NCI-H1105 (cell line): ENCODE measurements around the gene FZD1.
A peak's percentile ranks its signal among the peaks of the same experiment; 100 is the strongest.

Experiments used
- DNase-seq: peaks from one replicate; lab custom pipeline; 2025; lab: John Stamatoyannopoulos, UW

FZD1 gene

GRCh38 chr7:91264046-91264923, at the start of gene FZD1:
TSS of gene FZD1 (plus strand) at chr7:91264433. CDS start at chr7:91264881, 448 bp downstream.
- peak; percentile 97 for DNase-seq

GRCh38 chr7:91226411-91226810, 37.8 kb upstream of the FZD1 start:
- no peak for DNase-seq

- no peak for DNase-seq
These were observed 35.9 kb upstream of the FZD1 start for GRCh38 chr7:91228327-91228726.

DNA sequence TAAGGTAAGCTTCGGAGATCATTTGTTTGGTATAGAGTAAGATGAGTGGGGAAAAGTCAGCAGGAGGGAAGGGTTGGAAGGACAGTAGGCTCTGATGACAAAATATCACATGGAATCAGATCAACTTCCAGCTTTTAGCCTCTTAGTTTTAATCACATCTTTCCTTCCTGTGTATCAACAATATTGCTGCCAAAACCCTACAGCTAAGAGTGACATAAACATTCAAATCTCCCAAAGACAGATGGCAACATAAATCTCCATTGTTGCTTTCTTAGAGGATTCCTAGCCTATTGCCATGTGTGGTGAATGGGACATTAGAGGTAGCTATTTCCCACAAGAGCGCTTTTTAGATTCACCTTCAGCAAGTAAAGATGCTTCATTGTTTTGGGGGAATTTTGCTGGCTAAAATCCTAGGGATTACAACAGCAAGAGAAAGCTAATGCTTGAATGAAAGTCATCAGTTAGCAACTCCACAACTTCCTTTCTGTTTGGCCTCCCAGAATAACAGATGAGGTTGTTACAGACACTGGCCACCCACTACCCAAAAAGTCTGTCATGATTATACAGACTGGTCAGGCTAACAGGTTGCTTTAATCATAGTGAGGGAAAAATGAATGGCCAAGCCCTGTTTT, 35.2 kb upstream of the FZD1 start:
- DNase-seq: no peak

DNA sequence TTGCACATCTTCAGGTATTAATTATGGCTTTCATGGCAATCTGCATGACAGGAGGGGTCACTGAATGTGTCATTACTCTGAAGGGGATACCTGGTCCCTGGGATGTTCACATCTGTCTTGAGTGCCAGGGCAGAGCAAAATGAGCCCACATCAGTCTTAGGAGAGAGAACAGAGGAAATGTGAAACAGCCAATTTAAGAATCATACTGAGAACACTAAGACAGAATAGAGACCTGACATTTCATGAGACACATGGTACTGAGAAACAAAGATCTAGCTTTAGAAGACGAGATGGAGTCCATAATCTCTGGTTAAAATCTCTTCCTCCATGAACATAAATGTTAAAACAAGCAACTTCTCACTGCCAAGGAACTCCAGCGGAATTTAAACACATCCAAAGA, 34.1 kb upstream of the FZD1 start:
- no peak for DNase-seq

- DNase-seq: no peak
These were observed 33.7 kb upstream of the FZD1 start for GRCh38 chr7:91230503-91230902.

DNA sequence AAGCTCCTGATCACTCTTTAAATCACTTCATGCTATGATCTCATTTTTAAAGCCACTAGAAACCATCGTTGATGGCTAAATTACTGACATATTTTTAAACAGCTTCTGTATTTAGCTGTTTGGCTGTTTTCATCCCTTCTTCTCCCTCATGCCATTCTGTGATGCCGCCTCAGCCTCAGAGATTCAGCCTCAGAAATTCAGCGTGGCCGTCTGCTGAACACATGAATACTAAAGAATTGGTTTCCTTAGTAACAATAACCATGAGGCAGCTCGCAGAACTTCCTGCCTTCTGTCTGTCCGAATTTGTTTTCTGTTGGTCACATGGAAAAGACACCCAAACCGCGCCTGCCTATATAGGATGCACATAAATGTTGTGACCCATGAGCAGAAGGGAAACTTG, 31.0 kb upstream of the FZD1 start:
- no peak for DNase-seq

DNA sequence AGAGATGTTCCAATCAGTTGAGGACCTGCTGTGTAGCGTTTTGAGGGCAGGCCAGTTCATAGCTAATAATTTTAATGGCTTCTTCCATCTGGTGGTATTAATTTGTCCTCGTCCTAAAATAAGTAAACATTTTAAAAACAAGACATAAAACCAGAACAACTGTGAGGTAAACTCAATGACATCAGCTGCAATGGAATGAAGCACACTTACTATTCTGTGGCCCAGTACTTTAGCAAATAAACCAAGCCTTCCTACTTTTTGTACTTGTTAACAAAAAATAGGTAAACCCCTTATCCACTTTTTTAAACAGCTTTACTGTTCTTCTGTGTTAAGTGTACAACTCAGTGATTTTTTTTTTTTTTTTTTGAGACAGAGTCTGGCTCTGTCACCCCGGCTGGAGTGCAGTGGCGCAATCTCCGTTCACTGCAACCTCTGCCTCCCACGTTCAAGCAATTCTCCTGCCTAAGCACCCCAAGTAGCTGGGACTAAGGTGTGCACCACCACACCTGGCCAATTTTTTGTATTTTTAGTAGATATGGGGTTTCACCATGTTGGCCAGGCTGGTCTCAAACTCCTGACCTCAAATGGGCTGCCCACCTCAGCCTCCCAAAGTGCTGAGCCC, 28.9 kb upstream of the FZD1 start:
- DNase-seq: no peak

DNA sequence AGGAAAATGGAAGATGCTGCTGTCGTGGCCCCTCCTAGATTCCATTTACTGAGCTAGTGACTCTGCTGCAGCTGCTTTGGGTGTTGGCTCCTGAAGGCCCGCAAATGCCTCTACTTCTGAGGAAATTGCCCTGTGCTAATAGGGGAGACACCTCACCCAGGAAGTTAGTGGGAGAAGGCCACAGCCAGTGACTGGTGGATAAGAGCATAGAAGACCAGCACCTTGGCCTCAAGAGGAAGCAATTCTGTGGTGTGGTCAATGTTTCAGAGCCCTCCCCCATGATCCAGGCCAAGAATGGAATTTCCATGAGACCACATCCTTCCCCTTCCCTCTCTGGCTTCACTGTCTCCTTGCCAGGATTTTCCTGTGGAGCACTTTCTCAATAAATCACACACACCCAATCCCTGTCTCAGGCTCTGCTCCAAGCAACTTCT, 25.0 kb upstream of the FZD1 start:
- no peak for DNase-seq

GRCh38 chr7:91239772-91240171, 24.5 kb upstream of the FZD1 start:
- no peak for DNase-seq

DNA sequence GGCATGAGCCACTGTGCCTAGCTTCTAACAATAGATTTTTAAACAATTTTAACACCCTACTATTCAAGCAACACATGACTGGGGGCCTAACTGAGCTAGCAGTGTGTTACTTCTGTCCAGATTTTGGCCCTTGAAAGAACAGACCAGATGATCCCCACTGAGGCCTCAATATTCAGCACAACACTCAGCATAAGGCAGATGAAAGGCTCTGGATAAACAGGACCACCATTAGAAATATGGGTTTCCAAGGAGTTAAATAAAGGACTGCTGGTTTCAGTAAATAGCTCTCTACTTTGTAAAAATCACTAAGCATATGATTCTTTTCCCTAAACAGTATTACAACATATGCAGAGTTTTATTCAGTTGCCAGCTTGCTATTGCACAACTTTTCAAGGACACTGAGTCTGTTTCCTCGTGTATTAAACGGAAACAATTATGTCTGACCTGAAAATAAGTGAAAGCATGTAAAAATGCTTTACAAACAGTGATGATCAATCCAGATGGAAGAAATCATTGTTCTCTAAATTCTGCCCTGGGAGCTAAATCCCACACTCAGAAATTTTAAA, 23.8 kb upstream of the FZD1 start:
- DNase-seq: no peak

DNA sequence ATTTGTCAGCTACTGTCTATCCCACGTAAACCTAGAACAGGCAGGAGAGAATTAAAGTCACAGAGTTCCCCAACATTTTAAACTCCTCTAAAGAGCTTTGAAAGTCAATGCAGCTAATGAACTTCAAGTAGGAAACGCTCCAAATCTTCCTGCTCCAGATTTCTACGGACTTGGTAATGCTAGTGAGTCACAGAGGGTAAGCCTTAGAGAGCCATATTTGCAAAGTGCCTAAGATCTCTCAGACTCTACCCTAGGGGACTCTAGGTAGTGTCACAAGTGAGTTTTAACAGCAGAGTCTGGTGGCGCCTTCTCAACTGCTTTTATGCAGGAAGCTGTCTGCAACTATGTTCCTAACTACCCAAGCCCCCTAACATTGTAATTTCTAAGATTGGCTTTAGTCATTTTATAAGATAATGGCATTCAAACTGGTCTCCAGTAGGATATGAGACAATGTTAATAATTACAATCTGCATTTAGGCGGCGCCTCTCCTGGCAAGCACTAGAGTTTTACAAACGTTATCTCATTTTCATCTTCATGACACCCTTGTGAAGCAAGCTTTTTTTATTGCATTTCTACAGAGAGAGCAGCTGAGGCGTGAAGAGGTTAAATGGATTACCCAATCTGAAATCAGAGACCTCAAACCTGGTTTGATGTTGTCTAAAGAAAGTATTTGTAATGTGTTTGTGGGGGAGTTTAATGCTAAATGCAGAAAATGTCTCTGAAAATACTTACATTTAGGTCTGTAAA, 22.0 kb upstream of the FZD1 start:
- no peak for DNase-seq

- DNase-seq: no peak
These were observed 20.5 kb upstream of the FZD1 start for GRCh38 chr7:91243591-91244301.

DNA sequence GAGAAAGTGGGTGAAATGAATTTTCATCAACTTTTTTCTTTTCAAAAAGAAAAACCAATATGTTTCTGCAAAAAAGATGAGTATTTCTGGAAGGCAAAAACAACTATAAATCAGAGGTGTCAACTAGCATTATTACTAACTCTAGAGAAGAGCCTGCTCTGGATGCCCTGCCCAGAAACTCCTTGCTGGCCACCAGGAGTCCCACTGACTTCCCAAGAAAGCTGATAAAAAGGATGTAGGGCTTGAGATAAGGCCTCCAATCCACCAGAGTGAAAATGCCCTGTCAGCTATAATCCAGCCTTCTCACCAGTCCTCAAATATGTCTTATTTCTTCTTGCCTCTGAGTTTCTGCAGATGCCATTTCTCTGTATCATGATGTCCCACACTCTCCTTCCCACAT, 16.7 kb upstream of the FZD1 start:
- no peak for DNase-seq

DNA sequence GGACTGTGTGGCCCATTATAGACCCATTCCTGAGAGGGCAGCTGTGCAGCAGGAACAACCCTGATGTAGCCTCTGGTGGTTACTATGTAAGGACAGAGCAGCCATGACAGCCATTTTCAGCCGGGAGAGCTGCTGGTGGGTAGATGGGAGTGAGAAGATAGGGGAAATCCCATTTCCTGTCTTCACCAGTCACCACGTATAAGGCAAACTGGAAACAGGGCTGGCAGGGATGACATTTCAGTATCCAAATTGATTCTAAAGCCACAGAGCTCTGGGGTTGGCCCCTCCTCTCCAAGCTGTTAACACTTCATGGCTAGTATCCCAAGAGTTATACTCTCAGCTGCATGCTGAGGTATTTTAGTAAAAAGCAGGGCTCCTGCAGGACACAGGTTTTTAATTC, 15.2 kb upstream of the FZD1 start:
- DNase-seq: no peak

- DNase-seq: no peak
These were observed 14.6 kb upstream of the FZD1 start for GRCh38 chr7:91249506-91250233.

GRCh38 chr7:91250706-91251105, 13.5 kb upstream of the FZD1 start:
- DNase-seq: no peak

DNA sequence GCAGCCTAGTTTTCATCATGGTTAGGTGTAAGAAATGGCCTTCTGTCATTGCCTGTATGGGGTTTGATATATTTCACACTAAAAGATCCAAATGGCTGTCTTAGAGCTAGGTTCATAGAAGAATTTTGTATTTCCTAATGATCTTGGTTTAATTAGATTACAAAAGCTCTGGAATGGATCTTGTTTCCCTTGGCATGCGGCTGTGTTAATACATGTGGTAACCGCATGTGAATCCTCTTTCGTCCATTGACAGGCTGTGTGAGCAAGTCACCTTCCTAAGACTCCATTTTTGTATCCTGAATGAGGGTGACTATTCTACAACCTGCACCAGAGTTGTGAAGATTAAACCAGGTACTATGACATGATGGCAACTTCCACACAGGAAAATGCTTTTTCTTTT, 12.4 kb upstream of the FZD1 start:
- DNase-seq: no peak

GRCh38 chr7:91263384-91264045, 718 bp upstream of the FZD1 start:
- peak; percentile 59 for DNase-seq
